Suprapubic skin (tissue), 4 donors: ENCODE data around the gene HHLA2.

Source experiments
- CTCF ChIP-seq, 2 donors: fragments of 200-600 bp in 1 of 2; fragments of 450-650 bp in 1 of 2; sonication (generic) in 1 of 2; IDR thresholded peaks; one replicate each; pipeline ENCODE4 v1.5.1; 2016 to 2019; ENCODE audit warnings: antibody characterized with exemption in 2 of 2, mild to moderate bottlenecking in 1 of 2, moderate library complexity in 1 of 2
- POLR2A ChIP-seq, 2 donors: fragments of 450-650 bp; IDR thresholded peaks; one replicate each; pipeline ENCODE4 v1.6.1; 2017; ENCODE audit warnings: antibody characterized with exemption in 2 of 2, mild to moderate bottlenecking in 2 of 2, moderate library complexity in 2 of 2
- POLR2AphosphoS5 ChIP-seq, 3 donors: sonication (generic); formaldehyde crosslinking; IDR thresholded peaks; one replicate each; pipeline ENCODE4 v1.6.1; 2017; ENCODE audit warnings: antibody characterized with exemption in 3 of 3

DNA sequence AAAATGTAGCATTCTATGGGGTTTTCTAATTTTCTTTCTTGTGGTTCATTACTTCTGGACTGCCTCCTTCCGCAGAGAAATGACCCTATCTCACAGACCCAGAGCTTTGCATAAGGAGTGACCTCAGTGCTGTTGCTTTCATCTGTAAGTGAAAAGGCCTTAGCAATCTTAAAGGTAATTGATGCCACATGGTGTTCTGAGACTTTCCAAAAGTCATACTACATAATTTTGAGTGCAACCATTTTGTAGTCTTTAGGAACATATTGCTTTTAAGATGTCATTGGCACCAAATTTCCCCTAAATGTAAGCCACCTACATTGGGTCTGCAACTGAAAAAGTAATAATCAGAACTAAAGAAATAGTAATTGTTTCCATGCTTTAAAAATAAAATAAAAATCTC lies 9.2 kb upstream of the HHLA2 start:
- TF ChIP-seq CTCF (IDR thresholded peaks at IDR 0.05) (no peak), POLR2A (IDR thresholded peaks at IDR 0.05) (no peak), POLR2AphosphoS5 (IDR thresholded peaks at IDR 0.05) (no peak)
